Activated CD4-positive, alpha-beta T cell treated with anti-CD3 and anti-CD28 coated beads for 4 hours (primary cell): Measurements from ENCODE around the gene C1orf105.
"Not testable (repeated sequence)": the region's sequence is repeated elsewhere in the genome, so short reads cannot be mapped to it uniquely, and the experiment has no call there.

Experiments used
- DNase-seq, 2 donors: peaks; one replicate each; pipeline ENCODE4 v3.0.0-alpha.2; 2020

The C1orf105 gene

GRCh38 chr1:172429331-172430127 lies 9.0 kb downstream of the C1orf105 start:
- DNase-seq, result peak; percentile 36 to 47

DNA sequence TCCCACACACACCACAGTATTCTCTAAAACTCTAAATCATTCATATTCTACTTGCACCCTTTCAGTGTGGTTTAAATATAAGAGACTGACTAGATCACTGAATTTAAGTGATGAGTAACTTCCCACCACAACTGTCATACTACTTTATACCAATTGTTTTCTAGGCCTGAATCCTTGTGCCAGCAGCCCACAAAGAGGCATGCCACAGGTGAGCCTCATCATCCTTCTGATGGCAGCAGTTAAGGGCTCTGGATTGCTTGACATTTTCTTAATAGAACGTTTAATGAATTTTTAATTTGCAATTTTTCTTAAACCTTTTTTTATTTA lies 9.6 kb downstream of the C1orf105 start:
- no peak for DNase-seq

DNA sequence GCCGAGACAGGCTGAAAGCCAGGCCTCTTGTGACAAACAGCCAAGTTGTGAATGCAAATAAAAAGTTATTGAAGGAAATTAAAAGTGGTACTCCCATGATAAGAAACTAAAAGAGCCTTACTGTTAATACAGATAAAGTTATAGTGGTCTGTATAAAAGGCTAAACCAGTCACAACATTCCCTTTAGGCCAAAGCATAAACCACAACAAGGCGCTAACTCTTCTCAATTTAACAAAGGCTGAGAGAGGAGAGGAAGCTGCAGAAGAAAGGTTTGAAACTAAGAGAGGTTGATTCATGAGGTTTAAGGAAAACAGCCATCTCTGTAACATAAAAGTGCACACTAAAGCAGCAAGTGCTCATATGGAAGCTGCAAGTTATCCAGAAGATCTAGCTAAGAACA lies 10.7 kb downstream of the C1orf105 start:
- DNase-seq, result no peak

GRCh38 chr1:172431721-172432192 lies 11.3 kb downstream of the C1orf105 start:
- no peak for DNase-seq

DNA sequence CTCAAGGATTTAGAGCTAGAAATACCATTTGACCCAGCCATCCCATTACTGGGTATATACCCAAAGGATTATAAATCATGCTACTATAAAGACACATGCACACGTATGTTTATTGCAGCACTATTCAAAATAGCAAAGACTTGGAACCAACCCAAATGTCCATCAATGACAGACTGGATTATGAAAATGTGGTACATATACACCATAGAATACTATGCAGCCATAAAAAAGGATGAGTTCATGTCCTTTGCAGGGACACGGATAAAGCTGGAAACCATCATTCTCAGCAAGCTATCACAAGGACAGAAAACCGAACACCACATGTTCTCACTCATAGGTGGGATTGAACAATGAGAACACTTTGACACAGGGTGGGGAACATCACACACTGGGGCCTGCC lies 16.7 kb downstream of the C1orf105 start:
- DNase-seq, result not testable (repeated sequence)

GRCh38 chr1:172442404-172442803 lies 21.9 kb downstream of the C1orf105 start:
- DNase-seq, result no peak

DNA sequence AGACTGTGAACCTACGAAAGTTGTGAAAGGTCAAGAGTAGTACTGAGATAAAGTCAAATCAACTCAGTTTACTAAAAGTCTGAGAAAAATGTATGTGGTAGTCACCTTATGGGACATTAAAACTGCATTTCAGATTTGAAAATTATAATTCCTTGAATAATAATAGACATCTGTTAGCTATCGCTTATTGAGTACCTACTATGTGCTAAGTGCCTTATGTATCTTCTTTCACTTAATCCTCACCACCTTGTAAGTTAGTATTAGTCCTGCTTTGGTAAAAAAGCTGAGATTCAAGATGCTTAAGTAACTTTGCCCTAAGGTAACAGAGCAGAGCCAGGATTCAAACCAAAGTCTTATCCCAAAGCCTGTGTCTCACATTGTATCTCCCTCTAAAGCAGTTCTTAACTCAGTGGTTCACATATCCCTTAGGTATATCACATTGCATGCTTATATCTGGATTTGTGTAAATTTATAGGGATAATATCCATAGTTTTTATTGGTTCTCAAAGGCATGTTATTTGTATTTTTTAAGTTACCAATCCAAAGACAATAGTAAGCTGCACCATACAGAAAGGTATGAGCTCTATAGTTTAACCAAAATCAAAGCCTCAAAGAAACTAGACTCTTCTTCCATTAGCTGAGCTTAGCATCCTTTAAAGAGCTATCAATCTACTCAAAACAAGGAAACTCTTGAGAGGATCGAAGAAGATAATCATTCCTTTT lies 22.5 kb downstream of the C1orf105 start:
- no peak for DNase-seq

DNA sequence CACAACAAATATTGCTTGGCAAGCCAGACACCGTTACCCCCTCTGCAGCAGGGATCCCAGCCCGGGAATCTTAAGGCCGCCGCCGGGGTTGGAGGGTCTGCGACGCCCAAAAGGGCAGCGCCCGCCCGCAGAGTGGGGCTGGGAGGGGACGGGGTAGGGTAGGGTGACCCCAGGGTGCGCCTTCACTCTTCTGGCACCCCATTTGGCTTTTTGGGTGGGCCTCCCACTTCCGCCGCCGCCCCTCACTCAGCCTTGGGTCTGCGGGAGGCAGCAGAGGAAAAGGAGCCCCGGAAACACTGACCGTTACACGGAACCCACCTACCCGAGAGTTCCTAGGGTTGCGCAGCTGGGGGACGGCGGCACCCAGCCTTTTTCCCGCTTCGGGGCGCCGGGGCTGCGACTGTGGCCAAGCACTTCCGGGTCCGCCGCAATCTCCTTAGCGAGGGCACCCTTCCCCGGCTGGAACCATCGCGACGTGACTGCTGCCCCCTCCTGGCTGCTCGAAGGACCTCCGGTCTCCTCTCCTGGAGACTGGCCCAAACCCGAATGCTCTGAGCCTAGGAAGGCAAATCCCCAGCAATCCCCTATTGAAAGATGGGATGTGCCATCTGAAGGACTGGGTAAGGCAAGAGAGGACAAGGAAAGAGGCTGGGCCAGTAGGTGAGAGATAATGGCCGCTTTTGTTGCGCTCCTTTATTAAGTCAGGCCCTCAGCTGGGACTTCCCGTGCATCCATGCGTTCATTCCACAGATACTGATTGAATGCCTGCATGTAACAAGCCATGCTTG lies 23.4 kb downstream of the C1orf105 start, which contains the start of gene PIGC:
PIGC (minus strand) TSS at position 404 of the 788 bp plus-strand sequence. CDS start 1,447 bp downstream, outside the sequence.
- peak; percentile 91 to 92 for DNase-seq

GRCh38 chr1:172446547-172446946 lies 26.1 kb downstream of the C1orf105 start:
- DNase-seq, result no peak

DNA sequence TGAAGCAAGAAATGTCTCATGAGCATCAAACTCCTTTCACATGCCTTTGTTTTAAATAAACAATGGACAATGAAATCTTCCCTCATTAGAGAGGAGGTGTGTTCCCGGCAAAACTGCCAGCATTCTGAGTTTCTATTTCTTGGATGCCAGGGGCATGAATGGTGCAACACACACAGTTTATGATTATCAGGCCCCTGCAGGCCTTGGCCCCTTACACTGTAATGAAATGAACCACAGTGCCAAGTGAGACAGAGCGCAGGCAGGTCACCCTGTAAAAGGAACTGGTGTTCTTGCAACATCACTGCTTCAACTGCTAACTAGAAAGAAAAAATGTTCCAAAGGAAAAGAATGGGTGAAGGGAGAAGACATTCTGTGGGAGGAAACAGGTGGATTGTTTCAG lies 27.2 kb downstream of the C1orf105 start:
- no peak for DNase-seq

DNA sequence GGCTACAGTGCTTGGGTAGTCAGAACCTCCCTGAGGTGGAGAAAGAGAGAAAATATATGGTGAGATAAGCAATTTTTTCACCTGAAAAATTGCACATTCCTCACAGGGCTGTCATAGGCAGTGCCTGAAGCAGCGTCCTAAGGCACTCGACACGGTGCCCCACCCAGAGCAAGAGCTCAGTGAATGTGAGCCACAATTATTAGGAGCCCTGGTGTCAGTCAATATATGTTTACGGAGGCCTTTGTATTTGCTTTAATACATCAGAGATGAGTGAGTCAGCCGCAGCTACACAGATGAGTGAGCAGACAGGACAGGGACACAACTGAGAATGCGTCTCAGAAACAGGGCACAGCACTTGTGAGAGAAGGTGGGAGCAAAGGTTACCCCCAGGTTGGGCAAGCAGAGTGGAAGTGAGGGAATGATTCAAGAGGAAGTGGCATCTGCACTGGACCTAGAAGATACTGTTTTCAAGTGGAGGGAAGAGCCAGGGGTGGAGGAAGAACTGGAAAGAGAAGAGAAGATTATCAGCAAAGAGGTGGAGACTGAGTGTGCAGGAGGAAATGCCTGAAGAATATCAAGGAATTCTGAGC lies 28.6 kb downstream of the C1orf105 start:
- no peak for DNase-seq

DNA sequence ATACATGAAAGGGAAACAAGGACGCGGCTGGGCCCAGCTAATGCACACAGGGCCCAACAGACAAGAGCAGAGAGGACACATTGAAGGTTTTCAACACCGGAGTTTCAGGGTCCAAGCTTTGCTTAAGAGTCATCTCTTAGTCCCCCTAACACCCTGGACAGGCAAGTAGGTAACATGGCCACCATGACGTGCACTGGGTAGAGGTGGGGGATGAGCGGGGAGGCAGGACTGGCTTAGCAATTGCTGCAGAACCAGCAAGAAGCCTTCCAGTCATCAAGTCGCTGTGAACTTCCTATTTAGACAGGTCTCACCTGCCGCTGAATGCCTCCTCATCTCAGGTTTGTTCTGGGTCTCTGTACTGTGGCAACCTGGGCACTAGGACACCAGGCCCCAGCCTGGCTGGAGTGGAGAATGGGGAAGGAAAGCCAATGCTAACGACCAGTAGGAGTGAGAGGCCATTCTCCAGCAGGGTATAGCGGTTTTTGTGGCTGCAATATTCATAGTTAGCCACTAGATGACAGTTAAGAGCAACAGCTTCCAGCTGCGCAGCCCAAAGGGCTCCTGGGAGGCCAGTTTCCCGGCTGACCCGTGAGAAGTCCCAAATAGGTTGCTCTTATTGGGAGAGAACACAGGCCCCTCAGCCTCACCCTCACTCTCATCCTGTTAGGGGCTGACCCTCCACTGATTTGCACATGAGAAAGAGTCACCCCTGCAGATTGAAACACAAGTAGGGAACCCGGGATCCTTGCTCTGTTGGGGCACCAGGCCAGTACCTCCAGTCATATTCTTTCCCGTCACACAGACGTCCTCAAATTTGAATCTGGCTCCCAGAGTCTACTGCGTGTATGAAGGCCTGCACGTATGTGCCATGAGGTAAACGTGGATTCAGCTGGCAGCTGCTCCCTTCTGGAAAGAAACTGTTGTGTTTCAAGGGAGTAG lies 29.4 kb downstream of the C1orf105 start:
- peak in 1 of 2 donors; percentile 8 for DNase-seq

GRCh38 chr1:172450524-172450885 lies 30.0 kb downstream of the C1orf105 start:
- no peak for DNase-seq

DNA sequence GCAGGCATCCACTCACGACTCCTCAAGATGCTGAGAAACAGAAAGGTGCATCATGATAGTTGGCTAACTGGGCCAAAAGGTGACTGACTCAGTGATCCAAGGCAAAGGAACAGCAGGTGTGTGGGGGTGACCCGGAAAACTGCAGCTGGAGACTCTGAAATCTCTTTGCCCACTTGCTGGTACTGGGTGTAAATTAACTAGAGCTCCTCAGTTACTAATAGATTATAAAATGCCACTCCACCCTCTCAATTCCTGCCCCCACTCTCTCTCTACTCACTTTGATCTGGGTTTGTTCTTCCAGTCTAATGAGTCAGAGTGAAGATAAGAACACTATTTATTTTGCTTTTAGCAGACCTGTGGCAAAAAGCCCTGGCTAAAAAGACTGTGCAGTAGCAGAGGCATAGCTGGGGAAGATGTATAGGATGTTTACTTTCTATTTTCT lies 30.5 kb downstream of the C1orf105 start:
- DNase-seq, result no peak

DNA sequence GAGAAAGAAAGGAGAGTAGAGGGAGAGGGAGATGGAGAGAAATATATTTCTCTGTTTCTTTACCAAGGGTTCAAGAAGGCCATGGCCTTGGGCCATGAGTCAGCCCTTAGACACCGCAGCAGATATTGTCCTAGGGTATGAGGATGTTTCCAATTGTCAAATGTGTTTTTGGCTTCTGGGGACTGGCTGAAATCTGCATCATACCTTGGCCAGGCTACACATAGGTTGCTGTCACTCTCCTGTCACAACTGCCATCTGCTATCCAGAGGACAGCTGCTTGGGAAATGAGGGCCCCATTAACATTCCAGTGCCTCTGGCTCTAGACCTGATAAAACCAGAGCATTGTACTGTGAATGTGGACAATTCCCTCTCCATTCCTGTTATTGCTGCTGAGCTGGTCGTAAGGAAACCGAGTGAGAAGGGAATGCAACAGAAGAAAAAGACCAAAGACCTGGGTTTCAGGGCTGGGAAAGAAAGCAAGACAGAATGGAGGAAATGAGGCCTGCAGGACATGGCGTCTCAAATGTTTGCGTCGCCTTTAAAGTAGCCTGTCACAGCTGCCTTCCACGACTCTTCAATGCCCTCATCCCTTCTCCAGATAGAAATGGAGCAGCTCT lies 32.2 kb downstream of the C1orf105 start:
- DNase-seq, result no peak

- no peak for DNase-seq
Measured at GRCh38 chr1:172453153-172453545, 32.7 kb downstream of the C1orf105 start.

GRCh38 chr1:172453607-172454006 lies 33.1 kb downstream of the C1orf105 start:
- no peak for DNase-seq

DNA sequence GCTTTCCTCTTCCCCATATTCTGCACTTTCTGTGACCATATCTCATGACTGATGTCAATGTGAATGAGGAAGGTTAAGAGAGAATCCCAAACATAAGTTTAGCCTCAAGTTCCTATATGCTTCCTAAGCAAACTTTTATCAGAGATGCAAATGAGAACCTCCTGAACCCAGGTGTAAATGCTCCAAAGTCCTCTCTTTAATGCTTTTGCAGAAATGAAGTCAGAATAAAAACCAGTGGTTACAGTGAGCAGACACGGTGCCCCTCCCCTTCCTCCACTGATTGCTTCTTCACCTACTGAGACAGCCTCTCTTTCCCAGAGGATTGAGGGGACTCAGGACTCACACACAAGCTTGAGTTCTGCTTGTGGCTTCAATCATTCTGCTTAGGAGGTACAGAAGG lies 35.0 kb downstream of the C1orf105 start:
- DNase-seq, result no peak

- DNase-seq, result no peak
Measured at GRCh38 chr1:172456344-172456769, 35.9 kb downstream of the C1orf105 start.

- DNase-seq, result no peak
Measured at GRCh38 chr1:172457479-172458130, 37.1 kb downstream of the C1orf105 start.

DNA sequence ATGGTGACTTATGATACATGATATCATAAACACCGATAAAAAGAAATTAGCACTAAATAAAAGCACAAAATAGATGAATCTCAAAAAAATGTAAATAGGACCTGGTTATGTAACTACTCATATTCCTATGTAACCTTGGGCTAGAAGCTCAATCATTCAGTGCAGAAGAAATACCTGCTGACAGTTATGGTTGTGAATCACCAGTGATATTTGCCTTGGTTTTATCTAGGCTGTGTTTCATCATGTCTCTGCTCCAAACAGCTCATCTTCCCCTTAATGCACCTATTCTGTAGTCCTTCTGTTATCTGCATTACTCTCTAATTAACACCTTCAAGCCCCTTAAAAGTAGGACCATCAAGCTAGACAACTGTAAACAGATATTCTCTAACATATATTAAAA lies 39.7 kb downstream of the C1orf105 start:
- no peak for DNase-seq
